Esophagus muscularis mucosa (tissue), 4 donors: ENCODE measurements around the gene XYLT1.
A peak's percentile ranks its signal among the peaks of the same experiment; 100 is the strongest.

Experiments
- EP300 ChIP-seq: sonication (generic); formaldehyde crosslinking; IDR thresholded peaks from one replicate; pipeline ENCODE4 v1.6.1; 2017; ENCODE audit warnings: antibody characterized with exemption
- POLR2A ChIP-seq: fragments of 450-650 bp; IDR thresholded peaks from one replicate; pipeline ENCODE4 v1.6.1; 2017; ENCODE audit warnings: antibody characterized with exemption, moderate library complexity, mild to moderate bottlenecking, low read depth
- POLR2AphosphoS5 ChIP-seq, 2 donors: sonication (generic); formaldehyde crosslinking; IDR thresholded peaks; one replicate each; pipeline ENCODE4 v1.6.1; 2017; ENCODE audit warnings: antibody characterized with exemption in 2 of 2
- TF ChIP-seq, protein P1 (sequence below), 3 experiments: fragments of 200-600 bp in 2 of 3; fragments of 450-650 bp in 1 of 3; sonication (generic) in 2 of 3; IDR thresholded peaks; one replicate each; pipeline ENCODE4 v1.5.1; 2017 to 2019; ENCODE audit warnings: antibody characterized with exemption in 3 of 3, mild to moderate bottlenecking in 2 of 3, moderate library complexity in 1 of 3

DNA sequence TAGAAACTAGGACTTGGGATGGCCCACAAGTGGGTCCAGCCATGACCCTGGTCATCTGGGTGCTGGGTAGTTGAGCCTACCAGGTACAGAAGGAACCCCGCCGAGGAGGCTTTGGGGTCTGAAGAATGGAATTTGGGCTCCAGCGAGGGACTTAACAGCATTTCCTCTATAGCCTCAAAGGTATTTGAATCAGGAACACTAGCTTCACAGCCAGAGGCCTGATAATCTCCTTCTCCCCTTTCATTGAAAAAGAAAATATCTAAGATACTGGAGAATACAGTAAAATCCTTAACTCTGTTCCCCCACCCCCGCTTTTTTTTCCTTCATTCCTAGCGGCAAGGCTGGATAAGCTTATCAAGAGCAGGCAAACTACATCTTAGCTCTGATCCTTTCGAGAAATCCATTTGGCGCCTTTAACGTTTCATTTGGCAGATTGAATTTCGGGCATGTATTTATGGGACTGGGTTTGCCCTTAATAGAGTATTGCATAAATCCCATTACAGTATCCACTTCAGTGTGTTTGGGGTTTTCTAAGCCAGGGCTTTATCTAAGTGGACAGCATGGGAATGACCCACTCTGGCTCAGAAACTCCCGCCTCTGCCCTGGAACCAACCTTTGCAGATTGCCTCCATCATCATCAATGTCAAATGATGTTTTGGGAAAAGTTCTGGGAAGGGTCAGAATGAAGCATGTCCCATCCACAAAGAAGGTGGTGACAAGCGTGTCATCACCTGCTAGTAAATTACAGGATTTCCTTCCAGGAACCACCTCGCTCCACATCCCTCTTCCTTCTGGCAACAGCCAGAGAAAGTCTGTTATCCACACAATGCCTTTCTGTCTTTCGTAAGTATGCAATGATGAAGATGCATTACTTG is 36.9 kb downstream of the XYLT1 start:
- TF ChIP-seq, protein P1, sequence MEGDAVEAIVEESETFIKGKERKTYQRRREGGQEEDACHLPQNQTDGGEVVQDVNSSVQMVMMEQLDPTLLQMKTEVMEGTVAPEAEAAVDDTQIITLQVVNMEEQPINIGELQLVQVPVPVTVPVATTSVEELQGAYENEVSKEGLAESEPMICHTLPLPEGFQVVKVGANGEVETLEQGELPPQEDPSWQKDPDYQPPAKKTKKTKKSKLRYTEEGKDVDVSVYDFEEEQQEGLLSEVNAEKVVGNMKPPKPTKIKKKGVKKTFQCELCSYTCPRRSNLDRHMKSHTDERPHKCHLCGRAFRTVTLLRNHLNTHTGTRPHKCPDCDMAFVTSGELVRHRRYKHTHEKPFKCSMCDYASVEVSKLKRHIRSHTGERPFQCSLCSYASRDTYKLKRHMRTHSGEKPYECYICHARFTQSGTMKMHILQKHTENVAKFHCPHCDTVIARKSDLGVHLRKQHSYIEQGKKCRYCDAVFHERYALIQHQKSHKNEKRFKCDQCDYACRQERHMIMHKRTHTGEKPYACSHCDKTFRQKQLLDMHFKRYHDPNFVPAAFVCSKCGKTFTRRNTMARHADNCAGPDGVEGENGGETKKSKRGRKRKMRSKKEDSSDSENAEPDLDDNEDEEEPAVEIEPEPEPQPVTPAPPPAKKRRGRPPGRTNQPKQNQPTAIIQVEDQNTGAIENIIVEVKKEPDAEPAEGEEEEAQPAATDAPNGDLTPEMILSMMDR (IDR thresholded peaks at IDR 0.05), result no peak
- peak in 1 of 2 donors; percentile 52 for TF ChIP-seq POLR2AphosphoS5 (IDR thresholded peaks at IDR 0.05)
- TF ChIP-seq POLR2A, result no peak
- TF ChIP-seq EP300, result no peak
